GM19397 (cell line): ENCODE data around the gene CCDC81.
"Not testable (repeated sequence)": the region's sequence is repeated elsewhere in the genome, so short reads cannot be mapped to it uniquely, and the experiment has no call there.

Experiments
- ATAC-seq: cut with Tn5 transposase; IDR thresholded peaks from one replicate; pipeline ENCODE4 v1.9.1; 2021; ENCODE audit warnings: mild to moderate bottlenecking, moderate library complexity; ENCODE audit not compliant: unreplicated experiment

Gene CCDC81

GRCh38 chr11:86386283-86386682 is 11.6 kb downstream of the CCDC81 start:
- no peak for ATAC-seq

- ATAC-seq = no peak
Measured at GRCh38 chr11:86386746-86387145, 12.1 kb downstream of the CCDC81 start.

- ATAC-seq = no peak
Measured at GRCh38 chr11:86388198-86388597, 13.5 kb downstream of the CCDC81 start.

- no peak for ATAC-seq
Measured at GRCh38 chr11:86390487-86390886, 15.8 kb downstream of the CCDC81 start.

GRCh38 chr11:86395061-86395551 is 20.4 kb downstream of the CCDC81 start:
- ATAC-seq = no peak

GRCh38 chr11:86396396-86396795 is 21.7 kb downstream of the CCDC81 start:
- no peak for ATAC-seq

- no peak for ATAC-seq
Measured at GRCh38 chr11:86397351-86397750, 22.7 kb downstream of the CCDC81 start.

- ATAC-seq = no peak
Measured at GRCh38 chr11:86398106-86398505, 23.4 kb downstream of the CCDC81 start.

- ATAC-seq = no peak
Measured at GRCh38 chr11:86403458-86403857, 28.8 kb downstream of the CCDC81 start.

GRCh38 chr11:86408845-86409244 is 34.2 kb downstream of the CCDC81 start:
- ATAC-seq = no peak

GRCh38 chr11:86414032-86414431 is 39.3 kb downstream of the CCDC81 start:
- ATAC-seq = no peak

- no peak for ATAC-seq
Measured at GRCh38 chr11:86415026-86415425, 40.3 kb downstream of the CCDC81 start.

- no peak for ATAC-seq
Measured at GRCh38 chr11:86416494-86416893, 41.8 kb downstream of the CCDC81 start.

GRCh38 chr11:86416951-86417350 is 42.3 kb downstream of the CCDC81 start:
- ATAC-seq = not testable (repeated sequence)

- no peak for ATAC-seq
Measured at GRCh38 chr11:86418106-86418505, 43.4 kb downstream of the CCDC81 start.

GRCh38 chr11:86418513-86418912 is 43.8 kb downstream of the CCDC81 start:
- no peak for ATAC-seq

- no peak for ATAC-seq
Measured at GRCh38 chr11:86418917-86419316, 44.2 kb downstream of the CCDC81 start.

GRCh38 chr11:86421946-86422345 is 47.3 kb downstream of the CCDC81 start:
- ATAC-seq = no peak

- ATAC-seq = no peak
Measured at GRCh38 chr11:86422371-86422770, 47.7 kb downstream of the CCDC81 start.

GRCh38 chr11:86423488-86423887 is 48.8 kb downstream of the CCDC81 start:
- not testable (repeated sequence) for ATAC-seq

GRCh38 chr11:86427441-86427840 is 52.8 kb downstream of the CCDC81 start:
- ATAC-seq = no peak

GRCh38 chr11:86431258-86431657 is 56.6 kb downstream of the CCDC81 start:
- ATAC-seq = no peak

GRCh38 chr11:86433361-86434095 is 58.8 kb downstream of the CCDC81 start:
- ATAC-seq = not testable (repeated sequence)
